ENCODE measurements around the gene SLC7A1.

Gene SLC7A1

GRCh38 chr13:29480893-29481525 lies 114.5 kb downstream of the SLC7A1 start:
- DNase-seq (ENCODE audit: low read depth), result no peak
- no peak overlapping the region for H3K4me3 ChIP-seq (ENCODE audit: low read depth, low read length)
- no peak for TF ChIP-seq CTCF (IDR thresholded peaks at IDR 0.05; ENCODE audit: insufficient read depth, low read depth, low read length, missing control alignments)

GRCh38 chr13:29479716-29480492 lies 115.6 kb downstream of the SLC7A1 start:
- TF ChIP-seq CTCF (IDR thresholded peaks at IDR 0.05; ENCODE audit: insufficient read depth, low read depth, low read length, missing control alignments), result no peak
- DNase-seq (ENCODE audit: low read depth), result no peak
- no peak overlapping the region for H3K4me3 ChIP-seq (ENCODE audit: low read depth, low read length)

- TF ChIP-seq CTCF (IDR thresholded peaks at IDR 0.05; ENCODE audit: insufficient read depth, low read depth, low read length, missing control alignments), result no peak
- DNase-seq (ENCODE audit: low read depth), result no peak
- H3K4me3 ChIP-seq (ENCODE audit: low read depth, low read length), result no peak overlapping the region
Observed at GRCh38 chr13:29476046-29476445, 119.4 kb downstream of the SLC7A1 start.

- no peak for DNase-seq (ENCODE audit: low read depth)
- no peak overlapping the region for H3K4me3 ChIP-seq (ENCODE audit: low read depth, low read length)
- no peak for TF ChIP-seq CTCF (IDR thresholded peaks at IDR 0.05; ENCODE audit: insufficient read depth, low read depth, low read length, missing control alignments)
Observed at GRCh38 chr13:29474991-29475390, 120.5 kb downstream of the SLC7A1 start.

GRCh38 chr13:29473166-29473565 lies 122.3 kb downstream of the SLC7A1 start:
- no peak for TF ChIP-seq CTCF (IDR thresholded peaks at IDR 0.05; ENCODE audit: insufficient read depth, low read depth, low read length, missing control alignments)
- DNase-seq (ENCODE audit: low read depth), result no peak
- H3K4me3 ChIP-seq (ENCODE audit: low read depth, low read length), result no peak overlapping the region

GRCh38 chr13:29472332-29472961 lies 123.0 kb downstream of the SLC7A1 start:
- H3K4me3 ChIP-seq (ENCODE audit: low read depth, low read length), result no peak overlapping the region
- TF ChIP-seq CTCF (IDR thresholded peaks at IDR 0.05; ENCODE audit: insufficient read depth, low read depth, low read length, missing control alignments), result peak; percentile 99
- peak; percentile 79 for DNase-seq (ENCODE audit: low read depth)

Measured in GM12865 (cell line).